Keratinocyte (primary cell): Measurements from ENCODE around the gene ATP1A1.

Experiments
- EZH2 ChIP-seq: IDR thresholded peaks from one replicate; pipeline ENCODE4 v1.6.1; 2012; ENCODE audit warnings: inconsistent platforms, mild to moderate bottlenecking, low read length, moderate library complexity
- TF ChIP-seq, protein P1 (sequence below), 3 experiments: IDR thresholded peaks in 1 of 3; conservative IDR thresholded peaks in 1 of 3; optimal IDR thresholded peaks in 1 of 3; 2 replicates in 2 of 3; 3 replicates in 1 of 3; pipeline versions ENCODE3 to v1.5.1; 2011; ENCODE audit warnings: low read length in 3 of 3, mild to moderate bottlenecking in 3 of 3, moderate library complexity in 2 of 3, control low read depth in 1 of 3, inconsistent platforms in 1 of 3; ENCODE audit not compliant: insufficient read depth in 2 of 3; ENCODE audit errors: extremely low read depth in 1 of 3

DNA sequence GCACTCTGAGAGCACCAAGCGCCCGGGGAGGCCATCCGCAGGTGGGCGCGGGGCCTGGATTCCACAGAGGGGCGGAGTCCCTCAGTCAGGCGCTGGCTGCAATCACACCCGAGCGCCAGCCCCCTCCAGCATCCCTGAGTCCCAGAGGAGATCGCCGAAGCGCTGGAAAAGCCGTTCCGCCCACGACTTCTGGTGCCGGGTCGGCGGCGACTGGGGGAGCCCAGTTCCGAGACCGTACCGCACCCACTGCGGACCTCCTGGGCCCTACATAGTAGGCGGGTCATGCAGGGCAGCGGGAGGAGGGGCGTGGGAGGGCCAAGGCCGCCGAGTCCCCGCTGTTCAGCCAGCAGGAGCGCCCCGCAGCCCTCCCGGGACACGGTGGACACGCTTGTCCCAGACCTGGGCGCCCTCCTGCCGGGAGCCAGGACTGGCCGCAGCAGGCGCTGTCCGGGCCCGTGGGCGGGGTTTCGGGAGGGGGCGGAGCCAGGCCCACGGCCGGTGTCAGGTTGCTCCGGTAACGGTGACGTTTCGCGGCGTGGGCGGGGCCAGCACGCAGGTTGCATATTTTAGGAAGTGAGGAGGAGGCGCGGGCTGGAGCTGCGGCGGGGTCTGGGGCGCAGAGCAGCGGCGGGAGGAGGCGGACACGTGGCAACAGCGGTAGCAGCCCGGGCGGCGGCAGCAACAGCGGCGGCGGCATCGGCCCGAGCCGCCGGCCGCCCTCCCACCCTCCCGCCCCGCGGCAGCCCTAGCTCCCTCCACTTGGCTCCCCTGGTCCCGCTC is at the start of gene ATP1A1:
- TF ChIP-seq, protein P1, sequence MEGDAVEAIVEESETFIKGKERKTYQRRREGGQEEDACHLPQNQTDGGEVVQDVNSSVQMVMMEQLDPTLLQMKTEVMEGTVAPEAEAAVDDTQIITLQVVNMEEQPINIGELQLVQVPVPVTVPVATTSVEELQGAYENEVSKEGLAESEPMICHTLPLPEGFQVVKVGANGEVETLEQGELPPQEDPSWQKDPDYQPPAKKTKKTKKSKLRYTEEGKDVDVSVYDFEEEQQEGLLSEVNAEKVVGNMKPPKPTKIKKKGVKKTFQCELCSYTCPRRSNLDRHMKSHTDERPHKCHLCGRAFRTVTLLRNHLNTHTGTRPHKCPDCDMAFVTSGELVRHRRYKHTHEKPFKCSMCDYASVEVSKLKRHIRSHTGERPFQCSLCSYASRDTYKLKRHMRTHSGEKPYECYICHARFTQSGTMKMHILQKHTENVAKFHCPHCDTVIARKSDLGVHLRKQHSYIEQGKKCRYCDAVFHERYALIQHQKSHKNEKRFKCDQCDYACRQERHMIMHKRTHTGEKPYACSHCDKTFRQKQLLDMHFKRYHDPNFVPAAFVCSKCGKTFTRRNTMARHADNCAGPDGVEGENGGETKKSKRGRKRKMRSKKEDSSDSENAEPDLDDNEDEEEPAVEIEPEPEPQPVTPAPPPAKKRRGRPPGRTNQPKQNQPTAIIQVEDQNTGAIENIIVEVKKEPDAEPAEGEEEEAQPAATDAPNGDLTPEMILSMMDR (optimal IDR thresholded peaks at IDR 0.05 in 1 of 3, IDR thresholded peaks at IDR 0.05 in 1 of 3, conservative IDR thresholded peaks at IDR 0.05 in 1 of 3; ENCODE audit: extremely low read depth in 1 of 3, insufficient read depth in 2 of 3, low read length in 3 of 3), result peak in 1 of 3 experiments; percentile 6
- no peak for TF ChIP-seq EZH2
